ENCODE data around the gene VDR.

Gene VDR

GRCh38 chr12:47896633-47897032 lies 8.2 kb downstream of the VDR start:
- FAIRE-seq, result no peak
- DNase-seq (ENCODE audit: extremely low spot score, insufficient read length, low read depth), result no peak

GRCh38 chr12:47896022-47896421 lies 8.8 kb downstream of the VDR start:
- FAIRE-seq (no peak), DNase-seq (ENCODE audit: extremely low spot score, insufficient read length, low read depth) (no peak)

GRCh38 chr12:47894652-47895051 lies 10.1 kb downstream of the VDR start:
- no peak for FAIRE-seq
- no peak for DNase-seq (ENCODE audit: extremely low spot score, insufficient read length, low read depth)

- no peak for DNase-seq (ENCODE audit: extremely low spot score, insufficient read length, low read depth)
- FAIRE-seq, result no peak
Observed at GRCh38 chr12:47894068-47894467, 10.7 kb downstream of the VDR start.

- FAIRE-seq (no peak), DNase-seq (ENCODE audit: extremely low spot score, insufficient read length, low read depth) (no peak)
Observed at GRCh38 chr12:47892819-47893218, 12.0 kb downstream of the VDR start.

- FAIRE-seq, result no peak
- DNase-seq (ENCODE audit: extremely low spot score, insufficient read length, low read depth), result no peak
Observed at GRCh38 chr12:47891356-47891755, 13.4 kb downstream of the VDR start.

GRCh38 chr12:47889040-47889439 lies 15.8 kb downstream of the VDR start:
- no peak for DNase-seq (ENCODE audit: extremely low spot score, insufficient read length, low read depth)

GRCh38 chr12:47888153-47888819 lies 16.5 kb downstream of the VDR start:
- DNase-seq (ENCODE audit: extremely low spot score, insufficient read length, low read depth), result no peak
- no peak for FAIRE-seq

More at GRCh38 chr12:47889040-47889439, 15.8 kb downstream of the VDR start:
- FAIRE-seq, result peak; percentile 9

GRCh38 chr12:47887529-47887928 lies 17.3 kb downstream of the VDR start:
- no peak for FAIRE-seq
- DNase-seq (ENCODE audit: extremely low spot score, insufficient read length, low read depth), result no peak

- FAIRE-seq (no peak), DNase-seq (ENCODE audit: extremely low spot score, insufficient read length, low read depth) (no peak)
Observed at GRCh38 chr12:47886510-47887240, 18.1 kb downstream of the VDR start.

GRCh38 chr12:47885566-47885965 lies 19.2 kb downstream of the VDR start:
- DNase-seq (ENCODE audit: extremely low spot score, insufficient read length, low read depth) (no peak), FAIRE-seq (no peak)

GRCh38 chr12:47885012-47885501 lies 19.7 kb downstream of the VDR start:
- no peak for DNase-seq (ENCODE audit: extremely low spot score, insufficient read length, low read depth)
- FAIRE-seq, result peak; percentile 48

GRCh38 chr12:47884501-47884900 lies 20.3 kb downstream of the VDR start:
- no peak for DNase-seq (ENCODE audit: extremely low spot score, insufficient read length, low read depth)
- FAIRE-seq, result no peak

GRCh38 chr12:47883663-47884195 lies 21.1 kb downstream of the VDR start:
- FAIRE-seq (no peak), DNase-seq (ENCODE audit: extremely low spot score, insufficient read length, low read depth) (no peak)

- DNase-seq (ENCODE audit: extremely low spot score, insufficient read length, low read depth) (no peak), FAIRE-seq (peak; percentile 79)
Observed at GRCh38 chr12:47882781-47883546, 21.8 kb downstream of the VDR start.

- no peak for FAIRE-seq
- DNase-seq (ENCODE audit: extremely low spot score, insufficient read length, low read depth), result no peak
Observed at GRCh38 chr12:47881826-47882427, 22.9 kb downstream of the VDR start.

- DNase-seq (ENCODE audit: extremely low spot score, insufficient read length, low read depth), result no peak
- FAIRE-seq, result no peak
Observed at GRCh38 chr12:47881051-47881450, 23.7 kb downstream of the VDR start.

- FAIRE-seq, result no peak
Observed at GRCh38 chr12:47878918-47879481, 25.8 kb downstream of the VDR start.

GRCh38 chr12:47878293-47878917 lies 26.4 kb downstream of the VDR start:
- FAIRE-seq (no peak), DNase-seq (ENCODE audit: extremely low spot score, insufficient read length, low read depth) (no peak)

More at GRCh38 chr12:47878918-47879481, 25.8 kb downstream of the VDR start:
- DNase-seq (ENCODE audit: extremely low spot score, insufficient read length, low read depth), result no peak

All from GM18507 (cell line).